ENCODE data around the gene MYO1E. TPM values are rescaled to one million over a fixed set of nuclear protein-coding genes. Genes with fewer than 3 reads are reported as not detected.

Gene MYO1E
- total RNA-seq, 2 donors from 2014 or later: 252 to 329 TPM

GRCh38 chr15:59413577-59413976 lies 40.9 kb upstream of the MYO1E start:
- Histone ChIP-seq H3K36me3 (no peaks in the 10 kb centered on the region), H3K4me3 (no peak overlapping the region), H3K27me3 (no peaks in the 10 kb centered on the region), H3K9ac (ENCODE audit: low read depth in 2 of 2, low read length in 2 of 2) (no peak overlapping the region), H3K4me1 (no peaks in the 10 kb centered on the region), H3K27ac (no peak overlapping the region), H3K9me3 (no peaks in the 10 kb centered on the region)
- TF ChIP-seq, protein P1, sequence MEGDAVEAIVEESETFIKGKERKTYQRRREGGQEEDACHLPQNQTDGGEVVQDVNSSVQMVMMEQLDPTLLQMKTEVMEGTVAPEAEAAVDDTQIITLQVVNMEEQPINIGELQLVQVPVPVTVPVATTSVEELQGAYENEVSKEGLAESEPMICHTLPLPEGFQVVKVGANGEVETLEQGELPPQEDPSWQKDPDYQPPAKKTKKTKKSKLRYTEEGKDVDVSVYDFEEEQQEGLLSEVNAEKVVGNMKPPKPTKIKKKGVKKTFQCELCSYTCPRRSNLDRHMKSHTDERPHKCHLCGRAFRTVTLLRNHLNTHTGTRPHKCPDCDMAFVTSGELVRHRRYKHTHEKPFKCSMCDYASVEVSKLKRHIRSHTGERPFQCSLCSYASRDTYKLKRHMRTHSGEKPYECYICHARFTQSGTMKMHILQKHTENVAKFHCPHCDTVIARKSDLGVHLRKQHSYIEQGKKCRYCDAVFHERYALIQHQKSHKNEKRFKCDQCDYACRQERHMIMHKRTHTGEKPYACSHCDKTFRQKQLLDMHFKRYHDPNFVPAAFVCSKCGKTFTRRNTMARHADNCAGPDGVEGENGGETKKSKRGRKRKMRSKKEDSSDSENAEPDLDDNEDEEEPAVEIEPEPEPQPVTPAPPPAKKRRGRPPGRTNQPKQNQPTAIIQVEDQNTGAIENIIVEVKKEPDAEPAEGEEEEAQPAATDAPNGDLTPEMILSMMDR (IDR thresholded peaks at IDR 0.05): no peak
- intact Hi-C loops (cut with DNase I): no loop called here
- no peak for DNase-seq

DNA sequence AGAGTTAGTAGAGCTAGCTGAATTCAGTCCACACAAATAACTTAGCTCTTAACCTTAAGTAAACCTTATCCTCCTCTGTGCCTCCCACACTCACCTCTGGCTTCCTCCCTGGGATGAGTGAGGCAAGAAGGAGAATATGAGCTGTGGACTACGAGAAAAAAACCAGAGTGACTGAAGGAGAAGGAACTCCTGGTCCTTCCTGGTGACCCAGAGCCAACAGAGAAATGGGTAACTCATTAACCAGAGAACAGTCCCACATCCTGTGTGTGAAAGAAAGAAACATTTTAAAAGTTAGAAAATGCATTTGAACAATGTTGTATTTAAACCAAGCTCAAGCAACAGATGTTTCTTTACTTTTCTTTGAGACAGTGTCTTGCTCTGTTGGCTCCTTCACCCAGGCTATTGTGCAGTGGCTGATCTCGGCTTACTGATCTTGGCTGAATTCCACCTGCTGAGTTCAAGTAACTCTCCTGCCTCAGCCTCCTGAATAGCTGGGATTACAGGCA lies 37.8 kb upstream of the MYO1E start:
- peak overlapping the region in 1 of 2 donors; percentile 30 for H3K9ac ChIP-seq (ENCODE audit: low read depth in 2 of 2, low read length in 2 of 2)
- no peak overlapping the region for H3K4me3 ChIP-seq
- no peaks in the 10 kb centered on the region for H3K4me1 ChIP-seq
- no peaks in the 10 kb centered on the region for H3K27me3 ChIP-seq
- peak overlapping the region; percentile 75 for H3K27ac ChIP-seq
- no peaks in the 10 kb centered on the region for H3K36me3 ChIP-seq
- TF ChIP-seq, protein P1 (IDR thresholded peaks at IDR 0.05): no peak
- H3K9me3 ChIP-seq: no peaks in the 10 kb centered on the region
- DNase-seq: peak; percentile 63
- intact Hi-C loops (cut with DNase I): no loop called here

GRCh38 chr15:59407946-59408345 lies 35.3 kb upstream of the MYO1E start:
- intact Hi-C loops (cut with DNase I): no loop called here

GRCh38 chr15:59406446-59406845 lies 33.8 kb upstream of the MYO1E start:
- Histone ChIP-seq H3K4me3 (no peak overlapping the region), H3K9ac (ENCODE audit: low read depth in 2 of 2, low read length in 2 of 2) (no peak overlapping the region), H3K27ac (no peak overlapping the region), H3K4me1 (no peaks in the 10 kb centered on the region), H3K27me3 (no peaks in the 10 kb centered on the region), H3K36me3 (no peaks in the 10 kb centered on the region), H3K9me3 (no peaks in the 10 kb centered on the region)
- TF ChIP-seq, protein P1 (IDR thresholded peaks at IDR 0.05): no peak
- DNase-seq: no peak
- intact Hi-C loops (cut with DNase I): no loop called here

More at GRCh38 chr15:59407946-59408345, 35.3 kb upstream of the MYO1E start:
- H3K27me3 ChIP-seq: no peaks in the 10 kb centered on the region
- no peaks in the 10 kb centered on the region for H3K36me3 ChIP-seq
- H3K4me1 ChIP-seq: no peaks in the 10 kb centered on the region
- no peak overlapping the region for H3K4me3 ChIP-seq
- no peak overlapping the region for H3K27ac ChIP-seq
- H3K9ac ChIP-seq (ENCODE audit: low read depth in 2 of 2, low read length in 2 of 2): no peak overlapping the region
- TF ChIP-seq, protein P1 (IDR thresholded peaks at IDR 0.05): no peak
- DNase-seq: no peak
- no peaks in the 10 kb centered on the region for H3K9me3 ChIP-seq

DNA sequence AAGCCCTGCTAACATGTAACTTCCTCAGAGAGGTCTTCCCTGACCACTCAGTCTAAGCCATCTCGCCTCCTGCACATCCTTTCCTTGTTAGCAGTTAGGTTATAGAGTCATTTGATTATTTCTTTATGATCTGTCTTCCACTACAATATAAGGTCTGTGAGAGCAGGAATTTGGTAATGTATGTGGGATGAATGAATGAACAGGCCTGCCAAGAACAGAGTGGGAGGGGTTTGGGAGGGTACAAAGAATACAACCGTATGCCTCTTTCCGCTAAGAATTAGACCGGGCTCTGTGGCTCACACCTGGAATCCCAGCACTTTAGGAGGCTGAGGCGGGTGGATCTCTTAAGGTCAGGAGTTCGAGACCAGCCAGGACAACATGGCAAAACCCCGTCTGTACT lies 32.4 kb upstream of the MYO1E start:
- Histone ChIP-seq H3K4me1 (no peaks in the 10 kb centered on the region), H3K4me3 (no peak overlapping the region), H3K27me3 (no peaks in the 10 kb centered on the region), H3K9me3 (no peaks in the 10 kb centered on the region), H3K36me3 (no peaks in the 10 kb centered on the region), H3K9ac (ENCODE audit: low read depth in 2 of 2, low read length in 2 of 2) (no peak overlapping the region), H3K27ac (no peak overlapping the region)
- TF ChIP-seq, protein P1 (IDR thresholded peaks at IDR 0.05): no peak
- intact Hi-C loops (cut with DNase I): no loop called here
- DNase-seq: no peak
